Fibroblast of lung (primary cell): ENCODE results near the gene PANX2. TPM values are rescaled to one million over a fixed set of nuclear protein-coding genes. Genes with fewer than 3 reads are reported as not detected.
"Not testable (repeated sequence)": the region's sequence is repeated elsewhere in the genome, so short reads cannot be mapped to it uniquely, and the experiment has no call there.

Experiments
- DNase-seq, 2 donors: peaks; one replicate each; pipeline versions ENCODE4 v3.0.0 to v3.0.0-alpha.2; 2010; ENCODE audit warnings: low read depth in 2 of 2
- H2AFZ ChIP-seq: 2 replicates; pipeline ENCODE4 v1.5.1; 2012; ENCODE audit warnings: low read length, control low read depth, inconsistent platforms
- H3K27ac ChIP-seq: 2 replicates; pipeline ENCODE4 v1.5.1; 2011; ENCODE audit warnings: low read length, control low read depth; ENCODE audit not compliant: insufficient read depth
- H3K27me3 ChIP-seq: 2 replicates; pipeline ENCODE4 v1.5.1; 2011; ENCODE audit warnings: mild to moderate bottlenecking, low read length; ENCODE audit not compliant: control insufficient read depth, insufficient read depth
- H3K36me3 ChIP-seq: 2 replicates; pipeline ENCODE4 v1.5.1; 2011; ENCODE audit warnings: low read length; ENCODE audit not compliant: control insufficient read depth, insufficient read depth
- H3K4me1 ChIP-seq: 2 replicates; pipeline ENCODE4 v1.5.1; 2011; ENCODE audit warnings: low read length; ENCODE audit not compliant: control insufficient read depth, insufficient read depth; ENCODE audit errors: extremely low read depth
- H3K4me2 ChIP-seq: 2 replicates; pipeline ENCODE4 v1.5.1; 2011; ENCODE audit warnings: low read length, control low read depth; ENCODE audit not compliant: insufficient read depth; ENCODE audit errors: extremely low read depth
- H3K4me3 ChIP-seq, 4 experiments: fragments of 200-600 bp in 1 of 4; sonication (generic) in 1 of 4; replicated peaks in 1 of 4; 2 replicates each; pipeline ENCODE4 v1.5.1; 2011 to 2016; ENCODE audit warnings: low read length in 4 of 4, low read depth in 3 of 4, mild to moderate bottlenecking in 3 of 4, control low read depth in 2 of 4, inconsistent platforms in 1 of 4, mixed read lengths in 1 of 4; ENCODE audit not compliant: insufficient read depth in 1 of 4; ENCODE audit errors: control extremely low read depth in 1 of 4
- H3K79me2 ChIP-seq: 2 replicates; pipeline ENCODE4 v1.5.1; 2012; ENCODE audit warnings: mild to moderate bottlenecking, low read length, inconsistent platforms; ENCODE audit not compliant: control insufficient read depth, insufficient read depth
- H3K9ac ChIP-seq: 2 replicates; pipeline ENCODE4 v1.5.1; 2011; ENCODE audit warnings: mild to moderate bottlenecking, low read length, control low read depth; ENCODE audit not compliant: insufficient read depth
- H3K9me3 ChIP-seq: 2 replicates; pipeline ENCODE4 v1.5.1; 2012; ENCODE audit warnings: low read depth, low read length; ENCODE audit not compliant: control insufficient read depth, insufficient read depth
- H4K20me1 ChIP-seq: 2 replicates; pipeline ENCODE4 v1.5.1; 2011; ENCODE audit warnings: low read length; ENCODE audit not compliant: control insufficient read depth, insufficient read depth; ENCODE audit errors: extremely low read depth
- CTCF ChIP-seq, 2 donors: IDR thresholded peaks in 1 of 2; conservative IDR thresholded peaks in 1 of 2; 1 replicate in 1 of 2; 2 replicates in 1 of 2; pipeline ENCODE4 v1.5.1; 2011 to 2012; ENCODE audit warnings: low read length in 2 of 2, control low read depth in 1 of 2, inconsistent platforms in 1 of 2, low read depth in 1 of 2, mild to moderate bottlenecking in 1 of 2
- EZH2 ChIP-seq: IDR thresholded peaks from 2 replicates; pipeline ENCODE4 v1.5.1; 2012; ENCODE audit warnings: low read length, control low read depth, mild to moderate bottlenecking; ENCODE audit errors: missing control alignments
- polyA plus RNA-seq, 2 donors: library from polyadenylated mRNA; depleted of rRNA in 1 of 2; stranded (reverse) in 1 of 2; unstranded in 1 of 2; fragments of >200 nt; gene quantifications; 2 replicates each; pipeline ENCODE4 v1.2.1, GENCODE V29; 2011 to 2012; ENCODE audit warnings: missing spikeins in 1 of 2
- total RNA-seq: library from RNA; depleted of rRNA; stranded (reverse); fragments of >200 nt; gene quantifications from 2 replicates; pipeline ENCODE4 v1.2.1, GENCODE V29; 2014

Gene PANX2
- total and polyA plus RNA-seq, 2 donors (not counting 1 experiment from before 2014, with no cell fraction given): 0.17 to 0.45 TPM

GRCh38 chr22:50134481-50134880, 36.0 kb upstream of the PANX2 start:
- Histone ChIP-seq H3K79me2 (no peaks in the 10 kb centered on the region), H3K9ac (no peak overlapping the region), H3K4me1 (no peaks in the 10 kb centered on the region), H4K20me1 (no peaks in the 10 kb centered on the region), H3K36me3 (no peaks in the 10 kb centered on the region), H3K4me3 (no peak overlapping the region), H3K9me3 (no peaks in the 10 kb centered on the region), H3K27ac (no peak overlapping the region), H2AFZ (no peak overlapping the region), H3K4me2 (no peak overlapping the region), H3K27me3 (no peaks in the 10 kb centered on the region)
- TF ChIP-seq EZH2: no peak
- no peak for TF ChIP-seq CTCF (conservative IDR thresholded peaks at IDR 0.05 in 1 of 2, IDR thresholded peaks at IDR 0.05 in 1 of 2; ENCODE audit: low read depth in 1 of 2, low read length in 2 of 2)
- DNase-seq: no peak

GRCh38 chr22:50136581-50137015, 33.9 kb upstream of the PANX2 start:
- Histone ChIP-seq H2AFZ (no peak overlapping the region), H3K36me3 (no peaks in the 10 kb centered on the region), H3K9ac (no peak overlapping the region), H3K79me2 (no peaks in the 10 kb centered on the region), H3K4me2 (no peak overlapping the region), H3K27ac (no peak overlapping the region), H3K4me3 (no peak overlapping the region), H3K27me3 (peaks cover 3% of the 10 kb centered on the region), H3K4me1 (no peaks in the 10 kb centered on the region), H3K9me3 (no peaks in the 10 kb centered on the region), H4K20me1 (no peaks in the 10 kb centered on the region)
- TF ChIP-seq CTCF (conservative IDR thresholded peaks at IDR 0.05 in 1 of 2, IDR thresholded peaks at IDR 0.05 in 1 of 2; ENCODE audit: low read depth in 1 of 2, low read length in 2 of 2) (no peak), EZH2 (no peak)
- peak in 1 of 2 donors; percentile 33 for DNase-seq

- H4K20me1 ChIP-seq, H2AFZ ChIP-seq, H3K4me1 ChIP-seq, H3K27ac ChIP-seq, H3K79me2 ChIP-seq, H3K9ac ChIP-seq, H3K27me3 ChIP-seq, H3K4me2 ChIP-seq, H3K9me3 ChIP-seq, DNase-seq, H3K4me3 ChIP-seq, H3K36me3 ChIP-seq: not testable (repeated sequence)
These were observed 33.3 kb upstream of the PANX2 start for GRCh38 chr22:50137277-50137676.
